GM12878 (cell line): ENCODE results near the gene AGPAT2. TPM values are rescaled to one million over a fixed set of nuclear protein-coding genes. Genes with fewer than 3 reads are reported as not detected.

Source experiments
- CBFB ChIP-seq: IDR thresholded peaks from 2 replicates; pipeline ENCODE4 v1.6.1; 2016; ENCODE audit warnings: antibody characterized with exemption, low read depth
- CEBPZ ChIP-seq: fragments of 150-350 bp; IDR thresholded peaks from 2 replicates; pipeline ENCODE4 v1.6.1; 2016; ENCODE audit warnings: low read depth, low read length
- CUX1 ChIP-seq: IDR thresholded peaks from 2 replicates; pipeline ENCODE4 v1.6.1; 2012; ENCODE audit warnings: improper control_type of control experiment, low read depth, low read length; ENCODE audit not compliant: insufficient replicate concordance
- IKZF1 ChIP-seq: fragments of 450-650 bp; conservative IDR thresholded peaks from 2 replicates; pipeline ENCODE4 v1.6.1; 2017; ENCODE audit warnings: antibody characterized with exemption, mild to moderate bottlenecking
- IKZF2 ChIP-seq, 2 experiments: fragments of 450-650 bp; IDR thresholded peaks; 2 replicates each; pipeline ENCODE4 v1.6.1; 2017; ENCODE audit warnings: mild to moderate bottlenecking in 2 of 2, moderate library complexity in 2 of 2
- MTA2 ChIP-seq: fragments of 450-650 bp; IDR thresholded peaks from 2 replicates; pipeline ENCODE4 v1.6.1; 2016; ENCODE audit warnings: low read depth, mild to moderate bottlenecking, moderate library complexity
- RAD21 ChIP-seq: IDR thresholded peaks from 2 replicates; pipeline ENCODE4 v1.6.1; 2011; ENCODE audit warnings: mild to moderate bottlenecking, low read depth, low read length, moderate library complexity; ENCODE audit not compliant: insufficient read depth
- SIX5 ChIP-seq: IDR thresholded peaks from 2 replicates; pipeline ENCODE4 v1.6.1; 2011; ENCODE audit warnings: mild to moderate bottlenecking, low read depth, low read length, moderate library complexity; ENCODE audit not compliant: severe bottlenecking
- SMC3 ChIP-seq: IDR thresholded peaks from 2 replicates; pipeline ENCODE4 v1.6.1; 2011; ENCODE audit warnings: low read length, improper control_type of control experiment, borderline replicate concordance
- ZBTB33 ChIP-seq: fragments of 450-650 bp; IDR thresholded peaks from 2 replicates; pipeline ENCODE4 v1.6.1; 2017; ENCODE audit warnings: mild to moderate bottlenecking
- ZNF207 ChIP-seq: fragments of 450-650 bp; IDR thresholded peaks from 2 replicates; pipeline ENCODE4 v1.6.1; 2014; ENCODE audit warnings: antibody characterized with exemption, mild to moderate bottlenecking, borderline replicate concordance
- polyA plus RNA-seq, 11 experiments: library from polyadenylated mRNA; depleted of rRNA in 4 of 11; unstranded in 6 of 11; stranded (reverse) in 5 of 11; fragments of >200 nt; fragmentation: Nextera tagmentation in 4 of 11; fragmentation: Illumina TruSeq in 1 of 11; extraction: Ambion mirVana in 4 of 11; extraction: Trizol in 1 of 11; gene quantifications; 1 replicate in 1 of 11; 2 replicates in 10 of 11; pipeline versions ENCODE4 v1.2.1 to v1.2.3, GENCODE V29; 2011 to 2016; ENCODE audit warnings: inconsistent platforms in 2 of 11, missing spikeins in 2 of 11, low read depth in 1 of 11
- total RNA-seq, 4 experiments: library from RNA; depleted of rRNA in 3 of 4; stranded (reverse); fragments of >200 nt in 3 of 4; fragmentation: Illumina TruSeq in 1 of 4; extraction: Trizol in 1 of 4; gene quantifications; 2 replicates each; pipeline versions ENCODE4 v1.2.1 to v1.2.3, GENCODE V29; 2013 to 2021

The AGPAT2 gene
- total and polyA plus RNA-seq, 10 of the 15 experiments (the other 5 are each of a cell fraction or from before 2014, with no cell fraction given), result 0.10 to 28.5 (median 18.2) TPM

GRCh38 chr9:136671646-136672430, 15.4 kb downstream of the AGPAT2 start (continued):
- TF ChIP-seq RAD21, result peak; percentile 44; the same call in 1 of the 2 replicates
- TF ChIP-seq ZNF207, result no peak
- no peak for TF ChIP-seq CBFB
- TF ChIP-seq SIX5, result no peak
- TF ChIP-seq IKZF2 (IDR thresholded peaks at IDR 0.05), result no peak
- TF ChIP-seq SMC3, result 0 out of 2 replicates have a peak, but pooled peaks have one; percentile 10
- no peak for TF ChIP-seq CUX1
- no peak for TF ChIP-seq MTA2
- TF ChIP-seq CEBPZ, result no peak
- TF ChIP-seq ZBTB33, result no peak
- 0 out of 2 replicates have a peak, but pooled peaks have one; percentile 12 for TF ChIP-seq IKZF1
